ENCODE data around the gene LGI1. TPM values are rescaled to one million over a fixed set of nuclear protein-coding genes. Genes with fewer than 3 reads are reported as not detected.

Gene LGI1
- total and polyA plus RNA-seq, 2 of the 8 experiments (the other 6 are each of a cell fraction or from before 2014, with no cell fraction given), result 0.15 TPM; not detected in 1

GRCh38 chr10:93755443-93756116 lies 2.2 kb upstream of the LGI1 start (continued):
- no peak for TF ChIP-seq BACH1 (IDR thresholded peaks at IDR 0.05; ENCODE audit: low read length)
- TF ChIP-seq POLR2A (IDR thresholded peaks at IDR 0.05; ENCODE audit: control extremely low read depth in 1 of 2, low read depth in 2 of 2, low read length in 2 of 2), result no peak
- TF ChIP-seq CHD7 (IDR thresholded peaks at IDR 0.05; ENCODE audit: insufficient replicate concordance, low read length), result no peak
- TF ChIP-seq KDM1A (IDR thresholded peaks at IDR 0.05; ENCODE audit: borderline replicate concordance, low read length), result no peak
